ENCODE results near the gene RPN2. TPM values are rescaled to one million over a fixed set of nuclear protein-coding genes. Genes with fewer than 3 reads are reported as not detected.

RPN2 gene
- total RNA-seq, 1 experiment from 2014 or later = 222 TPM

- Histone ChIP-seq H3K4me1 (ENCODE audit: insufficient read depth, low read length, poor library complexity, severe bottlenecking) (no peaks in the 10 kb centered on the region), H3K4me3 (ENCODE audit: low read depth, low read length, poor library complexity, severe bottlenecking) (no peak overlapping the region), H3K36me3 (ENCODE audit: insufficient read depth, low read length, poor library complexity, severe bottlenecking) (peaks cover 65% of the 10 kb centered on the region), H3K9me3 (ENCODE audit: low read depth, low read length, poor library complexity, severe bottlenecking) (no peaks in the 10 kb centered on the region), H3K27ac (ENCODE audit: low read depth, low read length, poor library complexity, severe bottlenecking) (no peak overlapping the region), H3K27me3 (replicated peaks; ENCODE audit: insufficient read depth, low read depth, low read length, poor library complexity) (no peaks in the 10 kb centered on the region)
- TF ChIP-seq EZH2 (IDR thresholded peaks at IDR 0.05; ENCODE audit: borderline replicate concordance, low read depth, low read length, poor library complexity, severe bottlenecking) (no peak), CTCF (conservative IDR thresholded peaks at IDR 0.05; ENCODE audit: low read depth, low read length) (no peak)
- peak; percentile 4 for DNase-seq (ENCODE audit: low spot score)
- intact Hi-C loops (cut with micrococcal nuclease; ENCODE audit: unreplicated experiment) = no loop called here
- POLR2A ChIA-PET (ENCODE audit: low non-redundant PET) = no interaction called here
- BruUV-seq (replicated peaks) = no TSS peak
- CTCF ChIA-PET = interaction anchor here (0.6 kb wide), 1 partner anchor 310 kb away, joined by 6 read pairs; no protein-coding TSS in a partner anchor
Observed at GRCh38 chr20:37223053-37223452, 43.9 kb downstream of the RPN2 start.

GRCh38 chr20:37225146-37225545 lies 46.0 kb downstream of the RPN2 start:
- CTCF ChIA-PET = no interaction called here

GRCh38 chr20:37226889-37227288 lies 47.8 kb downstream of the RPN2 start:
- no TSS peak for BruUV-seq (replicated peaks)
- peaks cover 94% of the 10 kb centered on the region for H3K36me3 ChIP-seq (ENCODE audit: insufficient read depth, low read length, poor library complexity, severe bottlenecking)

More at GRCh38 chr20:37225146-37225545, 46.0 kb downstream of the RPN2 start:
- Histone ChIP-seq H3K27me3 (replicated peaks; ENCODE audit: insufficient read depth, low read depth, low read length, poor library complexity) (no peaks in the 10 kb centered on the region), H3K27ac (ENCODE audit: low read depth, low read length, poor library complexity, severe bottlenecking) (no peak overlapping the region), H3K9me3 (ENCODE audit: low read depth, low read length, poor library complexity, severe bottlenecking) (no peaks in the 10 kb centered on the region), H3K4me3 (ENCODE audit: low read depth, low read length, poor library complexity, severe bottlenecking) (no peak overlapping the region), H3K36me3 (ENCODE audit: insufficient read depth, low read length, poor library complexity, severe bottlenecking) (peaks cover 76% of the 10 kb centered on the region), H3K4me1 (ENCODE audit: insufficient read depth, low read length, poor library complexity, severe bottlenecking) (no peaks in the 10 kb centered on the region)
- BruUV-seq (replicated peaks) = no TSS peak
- POLR2A ChIA-PET (ENCODE audit: low non-redundant PET) = no interaction called here
- intact Hi-C loops (cut with micrococcal nuclease; ENCODE audit: unreplicated experiment) = no loop called here
- DNase-seq (ENCODE audit: low spot score) = no peak
- no peak for TF ChIP-seq EZH2 (IDR thresholded peaks at IDR 0.05; ENCODE audit: borderline replicate concordance, low read depth, low read length, poor library complexity, severe bottlenecking)
- no peak for TF ChIP-seq CTCF (conservative IDR thresholded peaks at IDR 0.05; ENCODE audit: low read depth, low read length)

More at GRCh38 chr20:37226889-37227288, 47.8 kb downstream of the RPN2 start:
- H3K27me3 ChIP-seq (replicated peaks; ENCODE audit: insufficient read depth, low read depth, low read length, poor library complexity) = no peaks in the 10 kb centered on the region
- no peaks in the 10 kb centered on the region for H3K4me1 ChIP-seq (ENCODE audit: insufficient read depth, low read length, poor library complexity, severe bottlenecking)
- H3K4me3 ChIP-seq (ENCODE audit: low read depth, low read length, poor library complexity, severe bottlenecking) = no peak overlapping the region
- ChIA-PET CTCF (no interaction called here), POLR2A (ENCODE audit: low non-redundant PET) (no interaction called here)
- H3K27ac ChIP-seq (ENCODE audit: low read depth, low read length, poor library complexity, severe bottlenecking) = no peak overlapping the region
- no peak for DNase-seq (ENCODE audit: low spot score)
- intact Hi-C loops (cut with micrococcal nuclease; ENCODE audit: unreplicated experiment) = no loop called here
- no peaks in the 10 kb centered on the region for H3K9me3 ChIP-seq (ENCODE audit: low read depth, low read length, poor library complexity, severe bottlenecking)
- no peak for TF ChIP-seq EZH2 (IDR thresholded peaks at IDR 0.05; ENCODE audit: borderline replicate concordance, low read depth, low read length, poor library complexity, severe bottlenecking)
- no peak for TF ChIP-seq CTCF (conservative IDR thresholded peaks at IDR 0.05; ENCODE audit: low read depth, low read length)
